ENCODE results near the gene SPRY4.

- TF ChIP-seq CTCF (IDR thresholded peaks at IDR 0.05) (no peak), POLR2A (IDR thresholded peaks at IDR 0.05; ENCODE audit: low read depth) (no peak), POLR2AphosphoS5 (IDR thresholded peaks at IDR 0.05) (no peak)
Measured at GRCh38 chr5:142353071-142353472, 28.3 kb upstream of the SPRY4 start.

Measured in esophagus muscularis mucosa (tissue), 3 donors.